KBM-7 (cell line): ENCODE results near the gene ZNF780B.

Experiments used
- DNase-seq: peaks from one replicate; pipeline ENCODE4 v3.0.0-alpha.2; 2015
- in situ Hi-C: fragments of 300-500 bp; cut with MboI; formaldehyde crosslinking; loops from 2 replicates; pipeline ENCODE4 v1.14.3; 2020; ENCODE audit warnings: low sequenced_read_pairs, low pct_unique_long_range_greater_than_20kb, mixed read lengths

ZNF780B gene

GRCh38 chr19:39993605-39994004 lies 62.4 kb downstream of the ZNF780B start:
- in situ Hi-C loops: no loop called here
- no peak for DNase-seq

- in situ Hi-C loops: no loop called here
- no peak for DNase-seq
These were observed 68.4 kb downstream of the ZNF780B start for GRCh38 chr19:39987596-39987995.

- no peak for DNase-seq
These were observed 68.9 kb downstream of the ZNF780B start for GRCh38 chr19:39987167-39987566.

GRCh38 chr19:39986643-39987042 lies 69.4 kb downstream of the ZNF780B start:
- in situ Hi-C loops: no loop called here

More at GRCh38 chr19:39987167-39987566, 68.9 kb downstream of the ZNF780B start:
- in situ Hi-C loops: no loop called here

GRCh38 chr19:39983695-39984300 lies 72.2 kb downstream of the ZNF780B start:
- in situ Hi-C loops: no loop called here
- no peak for DNase-seq

More at GRCh38 chr19:39986643-39987042, 69.4 kb downstream of the ZNF780B start:
- DNase-seq: no peak

- in situ Hi-C loops: no loop called here
- no peak for DNase-seq
These were observed 73.1 kb downstream of the ZNF780B start for GRCh38 chr19:39982883-39983282.
